Fibroblast of lung (primary cell): ENCODE measurements around the gene TCP11.

Source experiments
- CTCF ChIP-seq, 2 donors: IDR thresholded peaks in 1 of 2; conservative IDR thresholded peaks in 1 of 2; 1 replicate in 1 of 2; 2 replicates in 1 of 2; pipeline ENCODE4 v1.5.1; 2011 to 2012; ENCODE audit warnings: low read length in 2 of 2, control low read depth in 1 of 2, inconsistent platforms in 1 of 2, low read depth in 1 of 2, mild to moderate bottlenecking in 1 of 2
- EZH2 ChIP-seq: IDR thresholded peaks from 2 replicates; pipeline ENCODE4 v1.5.1; 2012; ENCODE audit warnings: low read length, control low read depth, mild to moderate bottlenecking; ENCODE audit errors: missing control alignments

GRCh38 chr6:35072698-35073055 lies 68.5 kb downstream of the TCP11 start:
- no peak for TF ChIP-seq CTCF (conservative IDR thresholded peaks at IDR 0.05 in 1 of 2, IDR thresholded peaks at IDR 0.05 in 1 of 2; ENCODE audit: low read depth in 1 of 2, low read length in 2 of 2)
- TF ChIP-seq EZH2: no peak
